ENCODE measurements around the gene TLCD1. TPM values are rescaled to one million over a fixed set of nuclear protein-coding genes. Genes with fewer than 3 reads are reported as not detected.

Gene TLCD1
- polyA plus RNA-seq, 1 of the 3 experiments (the other 2 are of a cell fraction), result 18.3 TPM

DNA sequence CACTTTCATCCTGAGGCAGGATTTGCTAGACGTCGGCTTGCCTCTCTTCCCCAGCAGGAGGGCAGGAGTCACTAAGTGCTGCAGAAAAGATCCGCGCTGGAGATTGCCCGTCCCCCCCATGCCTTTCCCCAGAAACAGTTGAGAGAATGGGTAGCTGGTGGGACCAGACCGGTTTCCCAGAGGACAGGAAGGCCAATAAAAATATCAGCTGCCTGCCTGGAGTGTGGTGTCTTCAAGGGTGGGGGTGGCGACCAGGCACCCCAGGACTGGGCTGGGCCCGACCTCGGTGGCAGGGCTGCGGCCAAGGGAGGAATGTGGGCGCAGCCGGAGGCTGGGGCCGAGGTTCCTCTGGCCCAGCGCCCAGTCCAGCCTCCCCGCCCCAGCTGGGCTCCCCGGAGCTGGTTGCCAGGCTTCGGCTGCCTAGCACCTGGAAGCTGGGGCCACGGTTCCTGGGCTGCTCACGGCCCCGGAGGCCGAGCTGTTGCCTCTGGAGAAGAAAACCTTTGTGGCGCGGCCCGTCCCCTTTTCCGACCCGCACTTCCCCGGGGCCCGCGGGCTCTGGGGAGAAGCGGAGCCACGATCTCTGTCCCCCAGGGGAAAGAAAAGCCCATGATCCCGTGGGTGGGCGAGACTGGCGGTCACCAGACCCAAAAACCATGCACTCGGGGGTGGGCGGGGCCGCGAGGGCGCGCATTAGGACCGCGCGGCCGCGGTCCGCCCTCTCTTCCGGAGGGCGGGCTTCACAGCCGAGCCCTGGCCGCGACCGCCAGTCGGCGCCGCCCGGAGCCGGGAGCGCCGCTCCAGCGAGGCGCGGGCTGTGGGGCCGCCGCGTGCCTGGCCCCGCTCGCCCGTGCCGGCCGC lies 17.4 kb upstream of the TLCD1 start, which contains the start of gene TRAF4:
TRAF4 (plus strand) TSS at position 769 of the 861 bp plus-strand sequence. CDS start 102 bp downstream, outside the sequence.
- Histone ChIP-seq H2AFZ (ENCODE audit: low read depth) (peak within 1 kb of the TSS; percentile 81), H3K36me3 (replicated peaks in 1 of 2; ENCODE audit: control insufficient read depth in 1 of 2, insufficient read depth in 2 of 2, low read length in 1 of 2) (peaks cover 9 to 19% of the 10 kb centered on the region in 2 experiments), H3K27me3 (ENCODE audit: insufficient read depth) (no peaks in the 10 kb centered on the region), H4K20me1 (ENCODE audit: insufficient read depth) (peaks cover 38% of the 10 kb centered on the region), H3K9me2 (no peaks in the 10 kb centered on the region), H3K4me2 (peak within 1 kb of the TSS; percentile 99), H3K79me2 (ENCODE audit: insufficient read depth) (peaks cover 47% of the 10 kb centered on the region), H3K4me1 (ENCODE audit: control insufficient read depth in 1 of 2, insufficient read depth in 2 of 2, low read depth in 1 of 2, low read length in 1 of 2) (peaks cover 23 to 46% of the 10 kb centered on the region in 2 experiments; a peak in 3 of 4 replicates), H3K9ac (peak within 1 kb of the TSS; percentile 91), H3K4me3 (ENCODE audit: low read depth in 2 of 2, low read length in 1 of 2) (peak within 1 kb of the TSS; percentile 83 to 95), H3K27ac (ENCODE audit: low read depth in 2 of 2, low read length in 1 of 2) (peak within 1 kb of the TSS; percentile 97 to 98), H3F3A (replicated peaks; ENCODE audit: insufficient read depth) (peaks cover 27% of the 10 kb centered on the region), H3K9me3 (no peaks in the 10 kb centered on the region)
- 0 out of 2 replicates have a peak, but pooled peaks have one; percentile 19 for TF ChIP-seq SMC3 (IDR thresholded peaks at IDR 0.05; ENCODE audit: low read depth, low read length)
- TF ChIP-seq TEAD4 (IDR thresholded peaks at IDR 0.05; ENCODE audit: borderline replicate concordance, insufficient read depth), result peak; percentile 56; the same call in 1 of the 2 replicates
- TF ChIP-seq JUND (IDR thresholded peaks at IDR 0.05), result no peak; the same call in 1 of the 2 replicates
- 0 out of 4 replicates have a peak, but pooled peaks of 1 of the 2 experiments have one; percentile 2 for TF ChIP-seq EP300 (IDR thresholded peaks at IDR 0.05; ENCODE audit: borderline replicate concordance in 1 of 2, low read depth in 1 of 2, low read length in 1 of 2)
- peak; percentile 82 for TF ChIP-seq TAF1 (IDR thresholded peaks at IDR 0.05; ENCODE audit: borderline replicate concordance, low read depth, low read length)
- peak; percentile 59 for TF ChIP-seq CHD2 (IDR thresholded peaks at IDR 0.05; ENCODE audit: low read length, partially characterized antibody)
- 0 out of 2 replicates have a peak, but pooled peaks have one; percentile 10 for TF ChIP-seq RAD21 (IDR thresholded peaks at IDR 0.05; ENCODE audit: low read length)
- TF ChIP-seq, protein P1, sequence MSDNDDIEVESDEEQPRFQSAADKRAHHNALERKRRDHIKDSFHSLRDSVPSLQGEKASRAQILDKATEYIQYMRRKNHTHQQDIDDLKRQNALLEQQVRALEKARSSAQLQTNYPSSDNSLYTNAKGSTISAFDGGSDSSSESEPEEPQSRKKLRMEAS (IDR thresholded peaks at IDR 0.05; ENCODE audit: low read depth), result peak; percentile 77
- no peak for TF ChIP-seq FOSL2 (IDR thresholded peaks at IDR 0.05; ENCODE audit: borderline replicate concordance, low read depth)
- TF ChIP-seq YY1 (IDR thresholded peaks at IDR 0.05; ENCODE audit: low read depth), result peak; percentile 22; the same call in 1 of the 2 replicates
- TF ChIP-seq GABPA (IDR thresholded peaks at IDR 0.05; ENCODE audit: low read depth), result 0 out of 2 replicates have a peak, but pooled peaks have one; percentile 6
- TF ChIP-seq FOXM1 (IDR thresholded peaks at IDR 0.05; ENCODE audit: low read depth), result no peak
- TF ChIP-seq NFIC (IDR thresholded peaks at IDR 0.05; ENCODE audit: borderline replicate concordance), result peak; percentile 82
- TF ChIP-seq MXI1 (IDR thresholded peaks at IDR 0.05; ENCODE audit: low read depth, low read length), result peak; percentile 35; the same call in 1 of the 2 replicates
- peak; percentile 89 for TF ChIP-seq GATA2 (CRISPR knock-in tag; IDR thresholded peaks at IDR 0.05)
- TF ChIP-seq ELF1 (IDR thresholded peaks at IDR 0.05), result no peak
- peak; percentile 89 for TF ChIP-seq POLR2AphosphoS5 (IDR thresholded peaks at IDR 0.05; ENCODE audit: low read depth, low read length)
- TF ChIP-seq, protein P2, sequence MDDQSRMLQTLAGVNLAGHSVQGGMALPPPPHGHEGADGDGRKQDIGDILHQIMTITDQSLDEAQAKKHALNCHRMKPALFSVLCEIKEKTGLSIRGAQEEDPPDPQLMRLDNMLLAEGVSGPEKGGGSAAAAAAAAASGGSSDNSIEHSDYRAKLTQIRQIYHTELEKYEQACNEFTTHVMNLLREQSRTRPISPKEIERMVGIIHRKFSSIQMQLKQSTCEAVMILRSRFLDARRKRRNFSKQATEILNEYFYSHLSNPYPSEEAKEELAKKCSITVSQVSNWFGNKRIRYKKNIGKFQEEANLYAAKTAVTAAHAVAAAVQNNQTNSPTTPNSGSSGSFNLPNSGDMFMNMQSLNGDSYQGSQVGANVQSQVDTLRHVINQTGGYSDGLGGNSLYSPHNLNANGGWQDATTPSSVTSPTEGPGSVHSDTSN (IDR thresholded peaks at IDR 0.05), result peak; percentile 23
- peak; percentile 45; the same call in 1 of the 2 replicates for TF ChIP-seq FOXJ3 (CRISPR knock-in tag; IDR thresholded peaks at IDR 0.05)
- peak; percentile 40 for TF ChIP-seq TCF12 (IDR thresholded peaks at IDR 0.05)
- TF ChIP-seq SIN3A (IDR thresholded peaks at IDR 0.05; ENCODE audit: borderline replicate concordance, low read depth, low read length), result no peak
- TF ChIP-seq RFX5 (IDR thresholded peaks at IDR 0.05; ENCODE audit: low read length), result 0 out of 2 replicates have a peak, but pooled peaks have one; percentile 45
- ChIA-PET POLR2A (interaction anchor here (0.6 to 6.6 kb wide), 8 partner anchors 8 to 69 kb away, joined by 3 to 90 read pairs (median 4); partner anchors contain the start of genes NEK8, RPL23A and TLCD1), CTCF (interaction anchor here (0.7 to 20.4 kb wide), 5 partner anchors 11 to 374 kb away, joined by 3 to 612 read pairs (median 4); partner anchors contain the start of genes NEK8, RPL23A and TLCD1)
- DNase-seq, result peak; percentile 92
- 1% methylated on average over 40 of the region's 70 CpGs for WGBS (ENCODE audit: low lambda C conversion rate)

Measured in SK-N-SH (cell line).